NK-92 (cell line): ENCODE results near the gene TRAK1.

Source experiments
- DNase-seq: peaks from one replicate; lab custom pipeline; 2025; ENCODE audit not compliant: unreplicated experiment; lab: John Stamatoyannopoulos, UW

TRAK1 gene

DNA sequence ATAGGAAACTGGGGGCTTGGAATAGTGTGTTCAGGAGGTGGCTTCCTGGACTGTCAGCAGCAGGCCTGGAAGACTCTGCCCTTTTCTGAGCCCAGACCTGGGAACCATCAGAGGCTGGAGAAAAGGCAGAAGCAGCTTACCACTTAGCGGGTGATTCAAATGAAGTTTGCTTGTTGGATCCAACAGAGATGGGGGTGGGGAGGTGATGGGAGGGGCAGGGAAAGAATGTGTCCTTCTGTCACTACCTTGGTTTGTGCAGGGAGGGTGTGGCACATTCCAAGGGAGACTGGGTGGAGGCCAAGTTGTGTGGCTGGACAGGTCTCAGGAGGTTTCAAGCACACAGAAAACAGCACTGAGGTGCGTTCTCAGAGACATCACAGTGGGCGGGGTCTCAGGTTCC is 58.8 kb downstream of the TRAK1 start:
- DNase-seq = no peak

DNA sequence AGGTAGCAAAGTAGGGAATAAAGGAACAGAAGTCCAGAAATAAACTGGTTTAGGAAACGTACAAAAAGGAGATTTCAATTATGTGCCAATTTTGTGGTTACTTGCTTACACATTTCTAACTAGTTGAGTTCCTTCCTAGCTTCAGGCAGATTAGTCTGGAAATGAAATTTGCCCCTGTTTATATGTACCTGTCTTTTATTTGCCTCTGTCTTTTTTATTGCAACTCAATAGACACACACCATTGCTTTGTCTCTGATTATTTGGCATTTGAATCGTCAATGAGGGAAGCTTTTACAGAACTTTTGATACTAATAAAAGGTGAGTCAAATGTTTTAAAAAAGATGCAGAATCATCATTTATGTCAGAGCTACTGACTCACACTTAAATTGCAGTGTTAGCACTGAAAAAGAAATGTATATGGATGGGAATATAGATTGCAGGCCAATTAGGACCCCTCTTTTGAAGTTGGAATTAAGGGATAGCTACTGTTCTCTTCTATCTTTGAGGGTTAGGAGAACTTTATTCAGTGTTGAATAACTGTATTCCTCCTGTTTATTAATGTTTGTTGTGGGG is 60.5 kb downstream of the TRAK1 start:
- no peak for DNase-seq

DNA sequence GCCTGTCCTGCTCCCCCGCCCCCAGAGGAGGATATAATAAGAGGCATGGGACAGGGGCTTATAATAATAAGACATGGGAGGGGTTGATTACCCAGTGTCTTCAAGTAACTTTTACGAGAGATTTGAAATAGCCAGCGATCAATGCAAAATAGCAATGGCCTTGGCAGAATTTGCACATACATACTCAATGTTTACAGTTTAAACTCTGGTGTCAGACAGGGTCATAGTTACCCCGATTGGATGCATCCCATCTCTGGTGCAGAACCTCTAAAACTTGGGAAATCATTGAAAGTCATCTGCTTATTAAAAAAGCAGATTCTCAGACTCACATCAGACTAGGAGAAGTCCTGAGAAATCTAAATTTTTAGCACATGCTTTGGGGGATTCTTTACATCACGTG is 61.0 kb downstream of the TRAK1 start:
- DNase-seq = no peak

DNA sequence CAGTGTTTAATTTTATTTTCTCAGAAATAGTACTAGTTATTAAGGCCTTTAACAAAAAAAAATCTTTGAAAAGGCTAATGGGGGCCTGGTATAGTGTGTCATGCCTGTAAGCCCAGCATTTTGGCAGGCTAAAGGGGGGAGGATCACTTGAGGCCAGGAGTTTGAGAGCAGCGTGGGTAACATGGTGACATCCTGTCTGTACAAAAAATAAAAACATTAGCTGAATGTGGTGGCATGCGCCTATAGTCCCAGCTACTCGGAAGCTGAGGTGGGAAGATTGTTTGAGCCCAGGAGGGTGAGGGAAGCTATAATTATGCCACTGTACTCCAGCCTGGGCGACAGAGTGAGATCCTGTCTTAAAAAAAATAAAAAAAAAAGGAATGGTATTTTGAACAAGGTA is 61.9 kb downstream of the TRAK1 start:
- no peak for DNase-seq

DNA sequence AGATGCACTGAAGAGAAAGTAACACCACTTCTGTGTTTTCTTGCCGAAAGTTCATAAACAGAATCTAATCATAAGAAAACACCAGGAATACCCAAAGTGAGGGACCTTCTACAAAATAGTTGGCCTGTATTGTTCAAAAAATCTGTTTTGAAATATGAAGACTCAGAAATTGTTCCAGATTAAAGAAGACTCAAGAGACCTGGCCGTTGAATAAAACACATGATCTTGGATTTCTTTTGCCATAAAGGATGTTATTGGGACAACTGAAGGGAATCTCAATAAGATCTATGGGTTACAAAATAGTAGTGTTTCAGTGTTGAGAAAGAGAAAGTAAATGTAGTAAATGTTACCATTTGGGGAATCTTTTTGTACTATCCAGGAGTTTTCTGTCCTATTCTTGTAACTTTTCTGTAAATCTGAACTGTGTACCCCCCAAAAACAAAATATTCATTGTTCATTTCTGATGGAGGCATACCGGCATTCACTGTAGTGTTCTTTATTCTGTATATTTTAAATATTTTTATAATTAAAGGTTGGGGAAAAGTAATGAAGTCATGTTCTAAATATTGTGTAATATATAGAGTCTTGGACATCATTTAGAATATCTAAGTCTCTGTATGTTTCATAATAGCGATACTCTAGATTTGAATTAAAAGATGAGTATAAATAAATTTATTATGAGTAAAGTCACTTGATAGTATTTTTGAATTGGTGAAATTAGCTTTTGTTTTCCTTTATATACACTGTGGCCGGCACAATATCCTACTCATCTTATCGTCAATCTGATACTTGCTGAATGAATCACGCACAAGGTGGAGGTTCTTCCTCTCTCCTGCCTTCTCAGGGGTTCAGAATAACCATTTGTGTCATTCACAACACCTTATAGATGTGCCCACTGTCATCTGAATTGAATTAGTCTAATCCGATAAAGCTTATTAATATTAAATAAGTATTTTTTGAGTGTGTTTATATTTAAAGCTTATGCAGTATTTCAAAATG is 66.7 kb downstream of the TRAK1 start:
- no peak for DNase-seq

DNA sequence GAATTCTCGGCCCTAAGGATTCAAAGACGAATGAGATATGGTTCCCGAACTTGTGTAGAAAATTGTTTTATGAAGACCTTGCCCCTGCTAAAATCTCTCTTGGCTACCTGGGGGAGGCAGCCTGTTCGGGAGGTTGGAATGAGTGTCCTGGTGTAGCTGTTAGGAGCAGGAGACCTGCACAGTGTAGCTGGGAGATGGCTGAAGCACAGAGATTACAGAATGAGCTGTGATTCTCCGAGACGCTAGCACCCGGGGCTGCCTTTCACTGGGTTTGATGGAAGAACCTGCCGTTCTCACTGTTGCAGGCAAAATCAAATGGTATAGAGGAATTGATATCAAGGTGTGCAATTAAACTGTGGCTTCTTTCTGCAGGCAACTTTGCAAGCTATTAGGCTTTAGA is 68.0 kb downstream of the TRAK1 start:
- no peak for DNase-seq

DNA sequence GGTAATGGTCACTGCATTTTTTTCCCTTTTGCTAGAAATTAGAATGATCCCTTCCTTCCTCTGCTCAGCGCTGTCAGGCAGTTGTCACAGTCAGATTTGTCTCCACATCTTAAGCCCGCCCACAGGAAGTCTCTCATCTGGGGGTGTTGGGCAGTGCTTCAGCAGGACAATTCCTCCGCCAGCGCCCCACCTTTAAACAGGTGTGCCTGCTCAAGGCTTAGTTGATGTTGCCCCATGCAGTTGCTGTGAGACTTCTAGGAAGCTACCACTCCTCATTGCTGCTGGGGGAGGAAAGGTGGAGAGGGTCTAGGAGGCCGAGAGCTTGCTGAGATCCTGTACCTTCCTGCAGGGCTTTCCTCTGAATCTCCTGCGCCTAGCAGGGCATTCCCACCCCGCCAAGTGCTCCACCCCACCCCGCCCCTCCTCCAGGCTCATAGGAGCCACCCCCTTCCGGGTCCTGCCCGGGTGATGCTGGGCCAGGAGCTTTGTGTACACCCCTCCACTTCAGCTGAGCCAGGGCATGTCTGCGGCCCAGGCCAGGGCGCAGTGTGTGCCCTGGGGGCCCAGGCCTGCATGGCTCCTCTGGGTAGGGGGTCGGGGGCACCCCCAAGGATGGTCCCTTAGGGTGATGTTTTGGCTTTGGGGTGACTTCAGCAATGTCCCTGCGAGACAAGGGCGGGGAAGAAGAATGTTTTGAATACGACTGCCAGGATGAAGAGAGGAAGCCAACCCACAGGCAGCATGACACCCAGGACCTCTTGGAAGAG is 68.7 kb downstream of the TRAK1 start:
- DNase-seq = no peak

DNA sequence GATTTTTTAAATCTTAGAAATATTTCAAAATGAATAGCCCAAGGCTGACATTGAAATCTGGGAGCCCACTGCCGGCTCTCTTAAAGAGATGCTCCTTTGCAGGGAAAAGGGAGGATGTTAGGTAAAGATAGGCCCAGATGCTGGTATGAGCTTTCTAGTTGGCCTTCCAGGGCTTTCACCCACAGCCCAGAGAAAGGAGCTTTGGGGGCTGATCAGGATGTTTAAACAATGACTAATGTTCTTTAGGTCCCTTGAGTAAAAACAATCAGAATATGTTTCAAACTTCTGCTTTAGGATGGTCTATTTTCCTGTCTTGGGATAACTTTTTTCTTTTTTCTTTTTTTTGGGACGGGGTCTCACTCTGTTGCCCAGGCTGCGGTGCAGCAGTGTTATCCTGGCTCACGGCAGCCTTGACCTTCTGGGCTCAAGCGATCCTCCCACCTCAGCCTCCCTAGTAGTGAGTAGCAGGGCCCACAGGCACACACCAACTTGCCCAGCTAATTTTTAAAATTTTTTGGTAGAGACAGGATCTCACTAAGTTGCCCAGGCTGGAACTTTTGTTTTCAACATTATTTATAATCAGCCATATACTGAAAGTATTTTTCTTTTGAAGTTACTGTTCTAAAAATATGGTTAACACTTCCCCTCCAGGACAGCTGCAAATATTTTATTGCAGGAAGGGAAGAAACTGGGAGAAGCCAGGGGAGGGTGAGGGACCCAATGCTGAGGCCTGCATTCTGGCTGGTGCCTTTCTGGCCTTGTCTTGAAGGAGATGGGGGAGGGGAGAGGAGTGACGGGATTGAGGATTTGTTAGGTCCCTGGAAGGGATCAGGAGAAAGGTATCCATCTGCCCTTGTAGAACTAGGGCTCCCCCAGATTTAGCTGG is 70.1 kb downstream of the TRAK1 start:
- DNase-seq = no peak

DNA sequence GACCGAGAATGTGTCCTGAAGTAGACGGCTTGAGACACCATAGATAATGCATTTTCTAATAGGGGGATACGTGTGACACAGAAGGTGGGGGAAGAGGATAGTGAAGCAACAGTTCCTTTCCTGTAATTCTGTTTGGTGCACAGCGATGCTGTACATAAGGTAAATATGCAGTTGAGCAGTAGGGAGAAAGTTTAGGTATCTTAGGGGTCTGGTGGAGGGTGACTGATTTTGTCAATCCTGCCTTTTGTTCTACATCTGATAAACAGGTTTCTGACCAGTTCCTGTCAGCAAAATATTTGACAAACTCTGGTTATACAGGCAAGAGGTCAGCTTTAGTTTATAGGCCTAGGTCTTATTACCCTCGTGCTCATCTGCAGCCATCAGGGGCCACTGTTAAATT is 71.3 kb downstream of the TRAK1 start:
- DNase-seq = no peak

DNA sequence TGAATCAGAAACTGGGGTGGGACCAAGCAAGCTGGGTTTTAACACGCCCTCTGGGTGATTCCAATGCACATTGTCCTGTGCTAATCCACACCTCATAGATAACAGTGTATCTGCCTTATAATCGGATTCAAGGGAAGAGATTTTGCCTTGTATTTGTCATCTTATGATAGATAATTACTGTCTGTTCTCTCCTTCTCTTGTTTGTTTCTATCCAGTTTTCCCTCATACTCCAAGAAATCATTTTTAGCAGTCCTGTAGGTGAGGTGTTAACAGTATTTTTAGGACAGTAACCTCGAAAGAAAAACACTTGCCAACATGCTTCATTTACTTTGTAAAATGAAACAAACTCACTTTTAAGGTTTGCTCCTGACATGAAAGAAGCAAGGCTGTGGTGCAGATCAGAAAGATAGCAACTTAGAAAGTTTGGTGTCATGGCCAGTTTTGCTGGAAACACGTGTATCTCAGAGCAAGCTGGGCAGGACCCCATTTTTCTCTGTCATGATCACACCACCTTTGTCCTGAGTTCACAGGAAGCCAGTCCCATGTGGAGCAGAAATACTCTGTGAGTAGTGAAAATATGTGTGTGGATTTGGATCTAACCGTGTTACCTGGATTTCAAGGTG is 72.6 kb downstream of the TRAK1 start:
- DNase-seq = no peak

DNA sequence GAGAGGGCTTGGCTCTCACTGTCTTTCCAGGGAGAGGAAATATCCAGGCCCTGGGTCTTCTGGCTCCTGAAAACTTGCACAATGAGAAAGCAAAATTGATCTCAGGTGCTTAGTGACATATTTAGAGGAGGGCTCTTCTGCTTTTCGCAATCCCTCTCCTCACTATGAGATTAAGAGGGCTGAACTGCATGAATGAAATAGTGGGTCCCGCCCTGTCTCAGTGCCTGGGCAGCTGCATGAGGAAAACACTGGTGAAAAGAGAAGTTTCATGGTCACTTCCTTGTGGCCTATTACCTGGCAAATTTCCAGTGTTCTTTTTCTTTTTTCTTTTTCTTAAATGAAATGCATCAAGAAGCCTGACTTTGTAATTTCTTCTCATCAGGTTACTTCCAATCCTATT is 73.5 kb downstream of the TRAK1 start:
- no peak for DNase-seq

DNA sequence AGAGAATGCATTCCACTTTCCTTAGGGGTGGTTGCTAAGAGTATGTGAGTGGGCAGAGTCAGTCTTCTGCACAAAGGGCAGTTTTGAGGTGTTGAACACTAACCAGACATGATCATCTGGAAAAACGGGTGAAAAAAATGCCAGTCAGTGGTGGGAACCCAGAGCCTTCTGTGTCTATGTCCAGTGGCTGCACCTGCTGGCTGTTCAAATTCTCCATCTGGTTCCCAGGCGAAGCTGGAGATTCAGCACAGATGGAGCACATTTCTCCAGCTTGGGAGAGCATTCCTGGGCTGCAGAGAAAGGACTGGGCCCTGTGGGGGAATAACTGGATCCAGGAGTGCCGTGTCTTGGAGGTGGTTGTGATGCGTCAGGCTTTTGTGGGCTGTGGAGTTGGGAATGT is 74.1 kb downstream of the TRAK1 start:
- no peak for DNase-seq

DNA sequence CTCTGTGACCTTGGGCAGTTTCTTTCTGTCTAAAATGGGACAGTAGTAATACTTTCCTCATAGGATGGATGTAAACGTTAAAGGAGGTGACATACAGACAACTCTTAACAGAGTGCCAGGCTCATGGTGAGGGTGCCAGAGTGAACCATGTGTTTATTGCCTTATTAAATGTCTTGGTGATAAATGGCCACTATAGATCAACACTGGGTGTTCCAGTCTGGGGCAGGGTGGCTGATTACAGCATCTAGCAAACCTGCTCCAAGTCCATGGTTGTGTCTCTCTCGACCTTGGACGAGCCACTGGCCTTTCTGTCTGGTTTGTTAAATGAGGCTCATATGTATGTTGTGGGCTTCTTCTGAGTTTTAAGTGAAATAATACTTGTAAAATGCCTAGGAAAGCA is 75.1 kb downstream of the TRAK1 start:
- DNase-seq = no peak

DNA sequence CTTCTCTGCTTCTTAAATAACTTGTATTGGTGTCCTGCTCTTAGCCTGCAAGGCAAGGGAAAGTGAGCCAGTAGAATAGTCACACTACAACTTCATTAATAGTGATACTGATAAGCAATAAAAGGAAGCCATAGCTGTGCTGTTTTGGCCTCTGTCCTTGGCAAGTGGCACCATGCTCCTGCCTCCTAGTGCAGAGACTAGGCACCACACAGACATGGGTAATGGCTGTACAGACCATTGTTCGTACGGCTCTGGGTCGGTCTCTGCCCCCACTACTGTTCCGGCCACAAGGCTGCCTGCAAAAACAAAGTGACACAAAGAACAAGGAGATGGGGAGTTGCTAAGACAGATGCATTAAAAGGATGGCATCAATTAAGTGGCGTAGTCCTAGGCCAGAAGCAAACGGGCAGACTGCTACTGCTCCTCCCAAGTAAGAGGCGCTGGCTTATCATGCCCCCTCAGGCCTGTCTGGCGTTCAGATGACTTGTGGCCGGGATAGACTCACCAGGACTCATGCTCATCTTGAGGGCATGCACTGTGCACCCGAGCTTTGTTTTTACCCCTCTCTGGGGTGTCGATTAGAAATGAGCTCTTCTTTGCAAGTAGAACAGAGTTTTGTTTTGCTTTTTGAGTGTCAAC is 75.6 kb downstream of the TRAK1 start:
- no peak for DNase-seq

DNA sequence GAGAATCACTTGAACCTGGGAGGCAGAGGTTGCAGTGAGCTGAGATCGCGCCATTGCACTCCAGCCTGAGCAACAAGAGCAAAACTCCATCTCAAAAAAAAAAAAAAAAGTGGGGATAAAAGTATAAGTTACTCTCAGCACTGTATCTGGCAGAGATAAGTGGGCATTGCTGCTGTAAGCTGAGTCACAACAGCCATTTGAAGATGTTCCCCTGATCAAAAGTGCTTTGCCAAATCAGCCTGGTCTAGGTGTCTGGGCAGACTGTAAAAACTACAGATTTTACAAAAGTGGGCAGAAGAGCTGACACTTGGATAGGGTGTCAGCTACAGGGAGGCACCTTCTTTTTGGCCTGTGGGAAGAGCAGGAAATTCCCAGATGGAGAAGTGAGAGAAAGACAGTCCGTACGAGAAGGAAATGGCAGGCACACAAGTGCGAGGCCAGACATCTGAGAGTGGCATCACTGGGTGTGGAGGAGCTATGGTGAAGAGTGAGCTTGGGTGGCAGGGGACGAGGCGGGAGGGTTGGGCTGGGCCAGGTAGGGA is 78.5 kb downstream of the TRAK1 start:
- no peak for DNase-seq

DNA sequence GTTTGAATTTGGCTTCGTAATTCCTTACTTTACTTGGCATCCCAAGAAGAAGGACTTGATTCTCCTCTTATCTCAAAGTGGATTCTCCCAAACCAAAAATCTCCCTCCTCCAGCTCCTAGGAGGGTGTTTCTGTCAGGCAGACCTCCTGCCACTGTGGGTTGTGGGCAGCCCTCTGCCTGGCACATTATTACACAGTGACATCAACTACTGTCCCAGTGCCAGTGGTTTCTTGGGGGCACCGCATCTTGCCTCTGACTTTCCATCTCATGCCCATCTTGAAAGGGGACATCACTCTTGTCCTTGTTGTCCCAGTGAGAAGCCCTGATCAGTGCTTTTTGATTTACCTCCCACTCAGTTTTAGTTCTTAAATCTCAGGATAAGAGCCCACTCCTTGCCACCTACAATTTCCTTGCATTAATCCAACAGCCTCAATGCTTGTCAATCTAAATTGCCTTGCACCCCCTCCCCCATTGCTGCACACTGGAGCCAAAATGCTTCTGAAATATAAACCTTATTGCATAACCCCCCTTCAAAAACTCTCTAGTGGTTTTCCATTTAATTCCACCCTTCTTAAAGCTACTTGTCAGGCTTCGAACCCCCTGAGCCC is 81.0 kb downstream of the TRAK1 start:
- DNase-seq = no peak

DNA sequence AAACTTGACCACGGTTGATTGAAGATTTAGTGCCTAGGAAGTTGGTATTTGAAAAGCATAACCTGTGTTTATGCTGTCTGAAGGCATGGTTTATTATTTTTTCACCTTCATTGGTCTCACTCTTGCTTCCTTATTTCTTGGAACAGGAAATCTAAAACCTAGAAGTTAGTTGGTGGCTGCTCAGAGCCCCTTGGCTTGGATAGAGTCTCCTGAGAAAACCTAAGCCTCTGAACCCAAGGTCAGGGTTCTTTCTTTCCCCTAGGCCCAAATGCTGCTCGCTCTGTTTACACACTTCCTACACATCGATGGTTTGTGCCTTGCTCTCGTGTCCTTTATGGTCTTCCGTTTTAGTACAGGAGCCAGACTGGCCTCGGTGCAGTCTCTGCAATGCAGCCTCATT is 82.2 kb downstream of the TRAK1 start:
- DNase-seq = no peak

DNA sequence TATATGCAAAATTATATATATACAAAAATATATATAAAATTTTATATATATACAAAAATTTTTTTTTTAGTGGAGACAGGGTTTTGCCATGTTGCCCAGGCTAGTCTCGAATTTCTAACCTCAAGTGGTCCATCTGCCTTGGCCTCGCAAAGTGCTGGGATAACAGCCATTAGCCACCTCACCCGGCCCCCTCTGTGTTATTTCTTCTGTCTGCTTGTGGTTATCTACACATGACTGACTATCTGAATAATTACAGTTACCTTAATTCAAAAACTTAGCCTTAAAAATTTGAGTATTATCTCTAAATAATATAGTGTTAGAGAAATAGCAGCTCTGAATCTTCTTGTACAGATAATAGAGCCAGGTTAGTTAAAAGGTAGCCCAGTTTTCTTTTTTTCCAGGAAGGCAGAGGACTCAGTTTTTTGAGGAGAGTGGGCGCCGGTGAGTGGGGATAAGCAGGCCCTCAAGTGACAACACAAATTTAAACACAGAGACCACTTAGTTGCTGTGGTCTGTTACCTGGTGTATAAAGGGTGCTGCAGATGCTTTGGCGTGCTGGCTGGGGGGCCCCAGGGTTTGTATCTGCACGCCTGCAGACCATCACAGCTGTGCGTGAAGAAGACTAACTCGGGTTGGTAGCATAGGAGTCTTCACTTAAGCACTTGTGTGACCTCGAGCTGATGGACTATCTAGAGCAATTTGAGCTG is 83.7 kb downstream of the TRAK1 start:
- no peak for DNase-seq
